Measurements from ENCODE around the gene LHFPL5. TPM values are rescaled to one million over a fixed set of nuclear protein-coding genes. Genes with fewer than 3 reads are reported as not detected.

Gene LHFPL5
- total RNA-seq, 1 donor from 2014 or later: not detected

DNA sequence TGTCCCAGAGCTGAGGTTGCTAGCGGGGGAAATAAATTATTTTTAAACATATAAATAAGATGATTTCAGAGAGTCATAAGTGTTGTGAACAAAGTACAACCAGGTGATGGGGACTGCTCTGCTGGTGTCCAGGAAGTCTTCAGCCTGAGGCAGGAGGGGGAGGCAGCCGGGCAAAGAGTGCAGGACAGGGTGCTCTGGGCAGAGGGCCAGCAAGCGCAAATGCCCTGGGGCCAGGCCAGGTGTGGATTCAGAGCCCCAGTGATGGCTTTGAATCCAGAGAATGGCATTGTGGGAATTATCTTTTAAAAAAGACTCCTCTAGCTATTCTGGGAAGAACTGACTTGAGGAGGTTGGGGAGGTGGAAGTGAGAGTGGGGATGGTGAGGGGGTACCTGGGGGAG lies 22.7 kb upstream of the LHFPL5 start:
- no peak overlapping the region for H3K27ac Mint-ChIP-seq
- no peaks in the 10 kb centered on the region for H3K9me3 Mint-ChIP-seq
- no peak for DNase-seq
- H3K27me3 Mint-ChIP-seq: peaks cover 37% of the 10 kb centered on the region
- intact Hi-C loops (cut with micrococcal nuclease): no loop called here
- H3K4me1 Mint-ChIP-seq: no peaks in the 10 kb centered on the region
- H3K36me3 Mint-ChIP-seq (ENCODE audit: low read depth): no peaks in the 10 kb centered on the region
- H3K4me3 Mint-ChIP-seq: no peak overlapping the region

DNA sequence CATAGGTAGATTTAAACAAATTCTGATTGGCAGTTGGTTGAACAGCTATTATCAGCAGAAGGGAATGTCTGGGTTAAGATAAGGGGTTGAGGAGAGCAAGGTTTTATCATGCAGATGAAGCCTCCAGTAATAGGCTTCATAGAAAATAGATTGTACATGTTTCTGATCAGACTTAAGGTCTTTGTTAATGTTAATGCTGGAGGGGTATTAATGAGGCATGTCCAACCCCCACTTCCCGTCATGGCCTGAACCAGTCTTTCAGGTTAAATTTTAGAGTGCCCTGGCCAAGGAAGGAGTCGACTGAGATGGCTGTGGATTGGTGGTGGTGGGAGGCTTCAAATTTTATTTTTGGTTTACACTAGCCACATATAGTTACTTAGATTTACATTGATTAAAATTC lies 21.0 kb upstream of the LHFPL5 start:
- intact Hi-C loops (cut with micrococcal nuclease): no loop called here
- H3K36me3 Mint-ChIP-seq (ENCODE audit: low read depth): no peaks in the 10 kb centered on the region
- H3K27me3 Mint-ChIP-seq: peaks cover 40% of the 10 kb centered on the region
- no peak overlapping the region for H3K27ac Mint-ChIP-seq
- H3K4me1 Mint-ChIP-seq: no peaks in the 10 kb centered on the region
- no peak for DNase-seq
- H3K4me3 Mint-ChIP-seq: no peak overlapping the region
- no peaks in the 10 kb centered on the region for H3K9me3 Mint-ChIP-seq

DNA sequence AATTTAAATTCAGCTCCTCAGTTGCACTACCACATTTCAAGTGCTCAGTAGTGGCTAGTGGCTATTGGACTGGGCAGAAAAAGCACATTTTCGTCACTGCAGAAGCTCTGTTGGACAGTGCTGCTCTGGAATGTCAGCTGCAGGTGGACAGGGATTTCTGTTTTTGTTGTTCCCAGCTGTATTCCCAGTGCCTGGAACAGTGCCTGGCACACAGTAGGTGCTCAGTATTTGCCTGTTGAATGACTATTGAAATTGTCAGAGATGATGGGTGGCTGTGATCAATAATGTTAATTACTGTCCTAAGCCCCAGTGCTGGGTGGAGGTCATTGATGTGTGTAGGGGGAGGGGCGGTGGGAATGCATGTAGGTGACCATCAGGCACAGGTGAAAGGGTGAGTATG lies 18.9 kb upstream of the LHFPL5 start:
- DNase-seq: no peak
- Mint-ChIP-seq H3K27me3 (peaks cover 36% of the 10 kb centered on the region), H3K36me3 (ENCODE audit: low read depth) (no peaks in the 10 kb centered on the region), H3K9me3 (no peaks in the 10 kb centered on the region), H3K4me3 (no peak overlapping the region), H3K4me1 (no peaks in the 10 kb centered on the region), H3K27ac (no peak overlapping the region)
- intact Hi-C loops (cut with micrococcal nuclease): no loop called here

- H3K4me3 Mint-ChIP-seq: no peak overlapping the region
- H3K36me3 Mint-ChIP-seq (ENCODE audit: low read depth): no peaks in the 10 kb centered on the region
- DNase-seq: no peak
- H3K27me3 Mint-ChIP-seq: peaks cover 35% of the 10 kb centered on the region
- H3K4me1 Mint-ChIP-seq: no peaks in the 10 kb centered on the region
- no peaks in the 10 kb centered on the region for H3K9me3 Mint-ChIP-seq
- intact Hi-C loops (cut with micrococcal nuclease): no loop called here
- no peak overlapping the region for H3K27ac Mint-ChIP-seq
Observed at GRCh38 chr6:35786810-35787209, 18.3 kb upstream of the LHFPL5 start.

DNA sequence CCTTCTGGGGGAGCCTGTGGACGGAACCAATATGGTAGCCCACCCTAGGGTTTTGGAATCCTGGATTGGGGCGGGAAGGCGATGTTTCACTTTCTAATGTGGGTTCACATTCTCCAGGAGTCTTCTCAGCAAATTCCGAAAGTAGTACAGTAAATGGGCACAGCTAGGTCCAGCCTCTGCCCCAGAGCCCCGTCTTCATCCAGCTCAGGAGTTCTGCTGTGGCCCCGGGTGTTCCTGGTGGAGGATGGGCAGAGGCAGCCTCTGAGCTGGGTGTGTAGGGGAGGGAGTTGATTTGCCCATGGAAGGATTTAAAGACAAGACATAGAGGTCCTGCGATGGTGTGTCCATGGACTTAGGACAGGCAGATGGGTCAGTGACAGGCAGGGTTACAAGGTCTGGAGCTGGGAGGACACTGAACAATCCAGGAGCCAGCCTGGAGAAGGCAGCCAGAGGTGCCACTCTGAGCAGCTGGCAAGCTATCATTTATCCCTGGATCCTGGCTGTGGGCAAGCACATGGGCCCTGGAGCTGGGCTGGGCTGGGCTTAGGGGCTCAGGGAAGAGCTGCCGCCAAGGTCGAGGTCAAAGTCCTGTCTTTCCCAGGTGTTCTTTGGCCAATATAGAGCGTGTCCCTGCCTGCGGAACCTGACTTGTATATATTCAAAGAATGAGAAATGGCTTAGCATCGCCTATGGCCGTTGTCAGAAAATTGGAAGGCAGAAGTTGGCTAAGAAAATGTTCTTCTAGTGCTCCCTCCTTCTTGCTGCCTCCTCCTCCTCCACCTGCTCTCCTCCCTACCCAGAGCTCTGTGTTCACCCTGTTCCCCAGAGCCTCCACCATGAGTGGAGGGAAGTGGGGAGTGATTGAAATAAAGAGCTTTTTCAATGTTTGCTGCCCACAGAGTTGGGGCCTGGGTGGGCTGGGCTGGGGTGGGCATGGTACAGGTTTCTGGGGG lies 17.6 kb upstream of the LHFPL5 start:
- Mint-ChIP-seq H3K4me3 (no peak overlapping the region), H3K9me3 (no peaks in the 10 kb centered on the region), H3K36me3 (ENCODE audit: low read depth) (no peaks in the 10 kb centered on the region), H3K27ac (no peak overlapping the region), H3K27me3 (peaks cover 32% of the 10 kb centered on the region), H3K4me1 (no peaks in the 10 kb centered on the region)
- intact Hi-C loops (cut with micrococcal nuclease): no loop called here
- no peak for DNase-seq

GRCh38 chr6:35788423-35788982 lies 16.6 kb upstream of the LHFPL5 start:
- DNase-seq: no peak
- Mint-ChIP-seq H3K27me3 (peaks cover 34% of the 10 kb centered on the region), H3K4me1 (no peaks in the 10 kb centered on the region), H3K36me3 (ENCODE audit: low read depth) (no peaks in the 10 kb centered on the region), H3K4me3 (no peak overlapping the region), H3K9me3 (no peaks in the 10 kb centered on the region), H3K27ac (no peak overlapping the region)
- intact Hi-C loops (cut with micrococcal nuclease): no loop called here

DNA sequence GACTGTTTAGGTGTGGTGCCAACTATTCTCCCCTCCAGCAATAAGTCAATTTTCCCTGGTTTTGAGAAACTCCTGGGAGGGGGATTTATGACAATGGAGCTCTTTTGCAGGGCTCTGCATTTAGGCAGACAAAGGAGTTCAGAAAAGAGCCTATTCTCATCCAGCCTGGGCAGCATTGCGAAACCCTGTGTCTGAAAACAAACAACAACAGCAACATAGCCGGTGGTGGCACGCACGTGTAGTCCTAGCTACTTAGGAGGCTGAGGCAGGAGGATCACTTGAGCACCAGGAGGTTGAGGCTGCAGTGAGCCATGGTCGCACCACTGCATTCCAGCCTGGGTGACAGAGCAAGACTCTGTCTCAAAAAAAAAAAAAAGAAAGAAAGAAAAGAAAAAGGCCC lies 14.5 kb upstream of the LHFPL5 start:
- H3K27me3 Mint-ChIP-seq: peaks cover 25% of the 10 kb centered on the region
- H3K27ac Mint-ChIP-seq: no peak overlapping the region
- intact Hi-C loops (cut with micrococcal nuclease): no loop called here
- no peaks in the 10 kb centered on the region for H3K4me1 Mint-ChIP-seq
- no peaks in the 10 kb centered on the region for H3K36me3 Mint-ChIP-seq (ENCODE audit: low read depth)
- H3K9me3 Mint-ChIP-seq: no peaks in the 10 kb centered on the region
- DNase-seq: no peak
- no peak overlapping the region for H3K4me3 Mint-ChIP-seq

- Mint-ChIP-seq H3K27me3 (peaks cover 2% of the 10 kb centered on the region), H3K4me3 (no peak overlapping the region), H3K36me3 (ENCODE audit: low read depth) (no peaks in the 10 kb centered on the region), H3K27ac (no peak overlapping the region), H3K9me3 (no peaks in the 10 kb centered on the region), H3K4me1 (no peaks in the 10 kb centered on the region)
- no peak for DNase-seq
- intact Hi-C loops (cut with micrococcal nuclease): no loop called here
Observed at GRCh38 chr6:35794536-35795452, 10.4 kb upstream of the LHFPL5 start.

DNA sequence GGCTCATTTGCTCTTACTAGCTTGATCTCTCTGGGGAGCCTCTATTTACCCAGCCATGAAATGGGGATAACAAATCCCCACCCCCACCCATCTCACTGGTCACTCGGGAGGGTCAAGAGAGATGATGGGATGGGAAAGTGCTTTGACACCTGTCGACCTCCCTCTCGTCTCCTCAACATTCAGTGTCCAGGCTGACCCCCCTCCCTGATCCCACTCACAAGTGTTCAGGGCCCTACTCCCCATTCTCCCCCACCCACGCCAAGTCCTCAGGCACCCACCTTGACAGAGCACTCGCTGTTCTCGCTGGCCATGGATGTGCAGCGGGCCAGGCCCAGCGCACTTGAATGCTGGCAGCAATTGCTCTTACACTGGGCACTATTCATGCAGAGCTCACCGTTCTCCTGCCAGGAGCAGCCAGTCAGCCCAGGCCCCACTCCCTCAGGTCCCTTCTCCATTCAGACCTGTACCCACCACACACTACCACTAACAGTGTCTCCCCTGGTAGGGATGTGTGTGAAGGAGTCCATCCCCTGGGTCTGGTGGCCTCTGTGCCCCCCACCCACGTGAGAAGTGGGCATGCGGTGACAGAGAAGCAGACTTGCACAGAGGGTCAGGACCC lies 9.6 kb upstream of the LHFPL5 start:
- no peaks in the 10 kb centered on the region for H3K4me1 Mint-ChIP-seq
- peaks cover 2% of the 10 kb centered on the region for H3K27me3 Mint-ChIP-seq
- no peak overlapping the region for H3K27ac Mint-ChIP-seq
- no peaks in the 10 kb centered on the region for H3K36me3 Mint-ChIP-seq (ENCODE audit: low read depth)
- no peaks in the 10 kb centered on the region for H3K9me3 Mint-ChIP-seq
- DNase-seq: no peak
- intact Hi-C loops (cut with micrococcal nuclease): no loop called here
- no peak overlapping the region for H3K4me3 Mint-ChIP-seq

- intact Hi-C loops (cut with micrococcal nuclease): no loop called here
- Mint-ChIP-seq H3K4me1 (no peaks in the 10 kb centered on the region), H3K27ac (no peak overlapping the region), H3K4me3 (no peak overlapping the region), H3K27me3 (peaks cover 2% of the 10 kb centered on the region), H3K36me3 (ENCODE audit: low read depth) (no peaks in the 10 kb centered on the region), H3K9me3 (no peaks in the 10 kb centered on the region)
- no peak for DNase-seq
Observed at GRCh38 chr6:35796236-35796635, 8.9 kb upstream of the LHFPL5 start.

- DNase-seq: no peak
- Mint-ChIP-seq H3K27me3 (no peaks in the 10 kb centered on the region), H3K4me1 (no peaks in the 10 kb centered on the region), H3K27ac (no peak overlapping the region), H3K4me3 (no peak overlapping the region), H3K36me3 (ENCODE audit: low read depth) (no peaks in the 10 kb centered on the region), H3K9me3 (no peaks in the 10 kb centered on the region)
- intact Hi-C loops (cut with micrococcal nuclease): no loop called here
Observed at GRCh38 chr6:35797837-35798526, 7.2 kb upstream of the LHFPL5 start.

DNA sequence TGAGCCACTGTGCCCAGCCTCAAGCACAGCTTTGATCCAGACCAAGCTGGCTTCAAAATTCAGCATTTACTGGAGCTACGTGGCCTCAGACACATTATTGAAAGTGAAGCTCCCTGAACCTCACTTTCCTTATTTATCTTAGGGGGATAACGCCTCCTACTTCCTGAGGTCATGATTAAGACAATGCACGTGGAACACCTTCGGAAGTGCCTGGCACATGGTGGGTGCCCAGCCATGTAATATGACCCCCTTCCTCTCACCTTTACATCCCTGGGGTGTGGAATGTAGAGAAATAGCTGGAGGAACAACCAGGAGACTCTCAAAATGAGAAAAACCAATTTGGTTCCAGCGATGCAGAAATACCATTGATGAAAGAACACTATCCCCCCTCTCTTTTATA lies 6.4 kb upstream of the LHFPL5 start:
- DNase-seq: no peak
- intact Hi-C loops (cut with micrococcal nuclease): no loop called here
- H3K27me3 Mint-ChIP-seq: no peaks in the 10 kb centered on the region

GRCh38 chr6:35801148-35801547 lies 4.0 kb upstream of the LHFPL5 start:
- no peak overlapping the region for H3K27ac Mint-ChIP-seq
- no peaks in the 10 kb centered on the region for H3K4me1 Mint-ChIP-seq
- H3K4me3 Mint-ChIP-seq: no peak overlapping the region
- intact Hi-C loops (cut with micrococcal nuclease): no loop called here
- peaks cover 3% of the 10 kb centered on the region for H3K9me3 Mint-ChIP-seq
- no peaks in the 10 kb centered on the region for H3K36me3 Mint-ChIP-seq (ENCODE audit: low read depth)
- no peak for DNase-seq
- no peaks in the 10 kb centered on the region for H3K27me3 Mint-ChIP-seq

More for the DNA sequence above, 6.4 kb upstream of the LHFPL5 start:
- Mint-ChIP-seq H3K9me3 (no peaks in the 10 kb centered on the region), H3K27ac (no peak overlapping the region), H3K36me3 (ENCODE audit: low read depth) (no peaks in the 10 kb centered on the region), H3K4me3 (no peak overlapping the region), H3K4me1 (no peaks in the 10 kb centered on the region)
